Thyroid gland (tissue), 4 donors: ENCODE data around the gene SEMA3A. TPM values are rescaled to one million over a fixed set of nuclear protein-coding genes. Genes with fewer than 3 reads are reported as not detected.
"Not testable (repeated sequence)": the region's sequence is repeated elsewhere in the genome, so short reads cannot be mapped to it uniquely, and the experiment has no call there.

ENCODE experiments used
- DNase-seq, 2 donors: peaks; one replicate each; pipeline ENCODE4 v3.0.0-alpha.2; 2019
- H3K27ac ChIP-seq, 3 donors: fragments of 200-600 bp; sonication (generic); 1 replicate in 2 of 3; 2 replicates in 1 of 3; pipeline ENCODE4 v1.5.1; 2016 to 2019; ENCODE audit warnings: mild to moderate bottlenecking in 1 of 3, moderate library complexity in 1 of 3
- H3K27me3 ChIP-seq: fragments of 200-600 bp; sonication (generic); one replicate; pipeline ENCODE4 v1.5.1; 2019
- H3K36me3 ChIP-seq, 2 donors: fragments of 200-600 bp; sonication (generic); one replicate each; pipeline ENCODE4 v1.5.1; 2016 to 2019
- H3K4me1 ChIP-seq, 2 donors: fragments of 200-600 bp; sonication (generic); one replicate each; pipeline ENCODE4 v1.5.1; 2017 to 2019
- H3K4me3 ChIP-seq, 3 donors: fragments of 200-600 bp; sonication (generic); replicated peaks in 1 of 3; 1 replicate in 2 of 3; 2 replicates in 1 of 3; pipeline ENCODE4 v1.5.1; 2016; ENCODE audit warnings: mild to moderate bottlenecking in 1 of 3
- H3K9me3 ChIP-seq: fragments of 200-600 bp; sonication (generic); one replicate; pipeline ENCODE4 v1.5.1; 2017
- POLR2A ChIP-seq, 2 donors: fragments of 450-650 bp; IDR thresholded peaks; one replicate each; pipeline ENCODE4 v1.6.1; 2017; ENCODE audit warnings: antibody characterized with exemption in 2 of 2, mild to moderate bottlenecking in 2 of 2, moderate library complexity in 1 of 2
- WGBS, 2 donors: methylation state at CpG; one replicate each; pipeline ENCODE4 v1.1.5; 2017; 5-methylcytosine and 5-hydroxymethylcytosine counted together
- intact Hi-C: fragments of 100-400 bp; cut with DNase I; formaldehyde crosslinking; loops from one replicate; pipeline ENCODE4 v1.15.1; 2023
- total RNA-seq, 4 donors: library from RNA; depleted of rRNA; stranded (reverse); fragments of >200 nt; gene quantifications; one replicate each; pipeline ENCODE4 v1.2.3, GENCODE V29; 2016
- TF ChIP-seq, protein P1 (sequence below), 6 experiments: fragments of 200-600 bp in 3 of 6; fragments of 450-650 bp in 3 of 6; sonication (generic) in 3 of 6; IDR thresholded peaks; one replicate each; pipeline ENCODE4 v1.5.1; 2016 to 2019; ENCODE audit warnings: antibody characterized with exemption in 6 of 6, mild to moderate bottlenecking in 2 of 6, inconsistent platforms in 1 of 6, moderate library complexity in 1 of 6

SEMA3A gene
- total RNA-seq: 10 to 100 TPM in 2 of 4 donors, 1 to 10 TPM in 2; 6.5 to 18.0 (median 13.0) TPM

GRCh38 chr7:84194484-84195271 lies at the start of gene SEMA3A:
Gene SEMA3A, minus strand, starts transcription at chr7:84194789. Its CDS starts 203 bp downstream, at chr7:84194586.
- DNase-seq: peak; percentile 17 to 40
- intact Hi-C loops: no loop called here
- Histone ChIP-seq H3K9me3 (no peaks in the 10 kb centered on the region), H3K27ac (peak within 1 kb of the TSS in 2 of 3 donors; percentile 12 to 50), H3K4me1 (no peaks in the 10 kb centered on the region), H3K4me3 (peak within 1 kb of the TSS in 2 of 3 donors; percentile 17 to 50), H3K36me3 (no peaks in the 10 kb centered on the region), H3K27me3 (no peaks in the 10 kb centered on the region)
- TF ChIP-seq, protein P1, sequence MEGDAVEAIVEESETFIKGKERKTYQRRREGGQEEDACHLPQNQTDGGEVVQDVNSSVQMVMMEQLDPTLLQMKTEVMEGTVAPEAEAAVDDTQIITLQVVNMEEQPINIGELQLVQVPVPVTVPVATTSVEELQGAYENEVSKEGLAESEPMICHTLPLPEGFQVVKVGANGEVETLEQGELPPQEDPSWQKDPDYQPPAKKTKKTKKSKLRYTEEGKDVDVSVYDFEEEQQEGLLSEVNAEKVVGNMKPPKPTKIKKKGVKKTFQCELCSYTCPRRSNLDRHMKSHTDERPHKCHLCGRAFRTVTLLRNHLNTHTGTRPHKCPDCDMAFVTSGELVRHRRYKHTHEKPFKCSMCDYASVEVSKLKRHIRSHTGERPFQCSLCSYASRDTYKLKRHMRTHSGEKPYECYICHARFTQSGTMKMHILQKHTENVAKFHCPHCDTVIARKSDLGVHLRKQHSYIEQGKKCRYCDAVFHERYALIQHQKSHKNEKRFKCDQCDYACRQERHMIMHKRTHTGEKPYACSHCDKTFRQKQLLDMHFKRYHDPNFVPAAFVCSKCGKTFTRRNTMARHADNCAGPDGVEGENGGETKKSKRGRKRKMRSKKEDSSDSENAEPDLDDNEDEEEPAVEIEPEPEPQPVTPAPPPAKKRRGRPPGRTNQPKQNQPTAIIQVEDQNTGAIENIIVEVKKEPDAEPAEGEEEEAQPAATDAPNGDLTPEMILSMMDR (IDR thresholded peaks at IDR 0.05): peak in 3 of 6 experiments; percentile 18 to 47 (median 43)
- TF ChIP-seq POLR2A (IDR thresholded peaks at IDR 0.05): peak in 1 of 2 donors; percentile 26
- 1 to 2% methylated on average over 15 of the region's 15 CpGs for WGBS, 2 donors

DNA sequence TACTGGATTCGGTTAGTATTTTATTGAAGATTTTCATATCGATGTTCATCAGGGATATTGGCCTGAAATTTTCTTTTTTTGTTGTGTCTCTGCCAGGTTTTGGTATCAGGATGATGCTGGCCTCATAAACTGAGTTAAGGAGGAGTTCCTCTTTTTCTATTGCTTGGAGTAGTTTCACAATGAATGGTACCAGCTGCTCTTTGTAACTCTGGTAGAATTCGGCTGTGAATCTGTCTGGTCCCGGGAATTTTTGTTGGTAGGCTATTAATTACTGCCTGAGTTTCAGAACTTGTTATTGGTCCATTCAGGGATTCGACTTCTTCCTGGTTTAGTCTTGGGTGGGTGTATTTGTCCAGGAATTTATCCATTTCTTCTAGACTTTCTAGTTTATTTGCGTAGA lies 48.4 kb upstream of the SEMA3A start:
- H3K9me3 ChIP-seq, H3K36me3 ChIP-seq, H3K4me1 ChIP-seq, H3K27ac ChIP-seq, intact Hi-C loops, H3K4me3 ChIP-seq, DNase-seq, H3K27me3 ChIP-seq: not testable (repeated sequence)
- 90 to 92% methylated on average over 6 of the region's 6 CpGs for WGBS, 2 donors

- intact Hi-C loops: no loop called here
- no peak overlapping the region for H3K27ac ChIP-seq
- no peaks in the 10 kb centered on the region for H3K9me3 ChIP-seq
- no peaks in the 10 kb centered on the region for H3K27me3 ChIP-seq
- no peak for DNase-seq
- H3K4me1 ChIP-seq: no peaks in the 10 kb centered on the region
- no peak overlapping the region for H3K4me3 ChIP-seq
- TF ChIP-seq POLR2A (IDR thresholded peaks at IDR 0.05): no peak
- TF ChIP-seq, protein P1 (IDR thresholded peaks at IDR 0.05): no peak
- WGBS, 2 donors: 87 to 89% methylated on average over 6 of the region's 6 CpGs
- no peaks in the 10 kb centered on the region for H3K36me3 ChIP-seq
Measured at GRCh38 chr7:84238596-84238995, 44.0 kb upstream of the SEMA3A start.

DNA sequence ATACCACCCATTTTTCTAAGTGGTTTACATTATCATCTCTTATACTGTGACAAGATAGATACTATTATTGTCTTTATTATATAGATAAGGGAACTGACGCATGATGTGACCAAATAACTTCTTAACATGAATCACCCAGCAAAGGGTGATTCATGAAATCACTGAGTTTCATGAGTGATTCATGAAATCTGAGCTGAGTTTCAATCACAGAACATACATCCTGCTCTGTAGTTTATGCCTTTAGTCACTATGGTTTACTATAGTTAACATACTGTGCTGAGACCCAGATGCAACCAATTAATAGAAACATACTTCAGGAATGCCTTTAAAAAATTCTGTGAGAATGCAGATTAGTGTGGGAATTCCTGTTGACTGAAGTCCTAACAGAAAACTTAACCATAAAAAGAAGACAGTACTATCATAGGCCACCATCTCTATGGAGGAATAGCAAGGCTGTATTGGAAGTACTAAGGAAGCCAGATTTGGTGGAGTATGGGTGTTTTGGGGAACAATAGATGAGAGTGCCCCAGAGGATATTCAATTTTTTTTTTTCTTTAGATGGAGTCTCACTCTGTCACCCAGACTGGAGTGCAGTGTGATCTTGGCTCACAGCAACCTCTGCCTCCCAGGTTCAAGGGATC lies 43.1 kb upstream of the SEMA3A start:
- Histone ChIP-seq H3K27me3 (no peaks in the 10 kb centered on the region), H3K36me3 (no peaks in the 10 kb centered on the region), H3K4me3 (no peak overlapping the region), H3K9me3 (no peaks in the 10 kb centered on the region), H3K27ac (no peak overlapping the region), H3K4me1 (no peaks in the 10 kb centered on the region)
- no peak for DNase-seq
- 98% methylated on average over 1 of the region's 1 CpG for WGBS, 2 donors
- intact Hi-C loops: no loop called here
- no peak for TF ChIP-seq POLR2A (IDR thresholded peaks at IDR 0.05)
- TF ChIP-seq, protein P1 (IDR thresholded peaks at IDR 0.05): no peak

DNA sequence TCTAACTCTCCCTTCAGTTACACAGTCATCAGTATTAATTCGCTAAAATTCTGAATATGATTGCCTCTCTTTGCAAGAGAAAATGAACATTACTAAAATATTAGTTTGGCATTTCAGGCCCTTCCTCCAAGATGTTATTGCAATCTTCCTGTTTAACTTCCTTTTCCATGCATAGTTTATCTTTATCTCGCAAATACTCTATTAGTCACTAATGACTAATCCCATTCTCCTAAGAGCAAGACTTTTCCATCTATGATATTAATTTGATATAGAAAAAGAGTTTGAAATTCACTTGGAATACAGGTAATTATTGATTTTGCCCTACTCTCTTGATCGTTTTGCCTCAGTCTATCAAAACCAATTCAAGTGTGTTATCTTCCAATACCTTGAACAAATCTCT lies 41.8 kb upstream of the SEMA3A start:
- DNase-seq: no peak
- Histone ChIP-seq H3K36me3 (no peaks in the 10 kb centered on the region), H3K27ac (no peak overlapping the region), H3K27me3 (no peaks in the 10 kb centered on the region), H3K4me3 (no peak overlapping the region), H3K9me3 (no peaks in the 10 kb centered on the region), H3K4me1 (no peaks in the 10 kb centered on the region)
- intact Hi-C loops: no loop called here
- TF ChIP-seq, protein P1 (IDR thresholded peaks at IDR 0.05): no peak
- TF ChIP-seq POLR2A (IDR thresholded peaks at IDR 0.05): no peak
- WGBS, 2 donors: 86 to 87% methylated on average over 3 of the region's 3 CpGs
